Suprapubic skin (tissue), 4 donors: ENCODE data around the gene RABGGTA. TPM values are rescaled to one million over a fixed set of nuclear protein-coding genes. Genes with fewer than 3 reads are reported as not detected.

Experiments
- DNase-seq, 2 donors: peaks; one replicate each; pipeline ENCODE4 v3.0.0-alpha.2; 2019; ENCODE audit warnings: low spot score in 2 of 2
- H3K27ac ChIP-seq: fragments of 200-600 bp; sonication (generic); one replicate; pipeline ENCODE4 v1.5.1; 2019
- H3K27me3 ChIP-seq: fragments of 200-600 bp; sonication (generic); one replicate; pipeline ENCODE4 v1.5.1; 2019
- H3K36me3 ChIP-seq: fragments of 200-600 bp; sonication (generic); one replicate; pipeline ENCODE4 v1.5.1; 2019
- H3K4me1 ChIP-seq: fragments of 200-600 bp; sonication (generic); one replicate; pipeline ENCODE4 v1.5.1; 2019
- H3K4me3 ChIP-seq: fragments of 200-600 bp; sonication (generic); one replicate; pipeline ENCODE4 v1.5.1; 2019; ENCODE audit warnings: mild to moderate bottlenecking
- H3K9me3 ChIP-seq: fragments of 200-600 bp; sonication (generic); one replicate; pipeline ENCODE4 v1.5.1; 2019
- CTCF ChIP-seq, 2 donors: fragments of 200-600 bp in 1 of 2; fragments of 450-650 bp in 1 of 2; sonication (generic) in 1 of 2; IDR thresholded peaks; one replicate each; pipeline ENCODE4 v1.5.1; 2016 to 2019; ENCODE audit warnings: antibody characterized with exemption in 2 of 2, mild to moderate bottlenecking in 1 of 2, moderate library complexity in 1 of 2
- EP300 ChIP-seq: sonication (generic); formaldehyde crosslinking; IDR thresholded peaks from one replicate; pipeline ENCODE4 v1.6.1; 2017; ENCODE audit warnings: antibody characterized with exemption
- POLR2A ChIP-seq, 2 donors: fragments of 450-650 bp; IDR thresholded peaks; one replicate each; pipeline ENCODE4 v1.6.1; 2017; ENCODE audit warnings: antibody characterized with exemption in 2 of 2, mild to moderate bottlenecking in 2 of 2, moderate library complexity in 2 of 2
- POLR2AphosphoS5 ChIP-seq, 3 donors: sonication (generic); formaldehyde crosslinking; IDR thresholded peaks; one replicate each; pipeline ENCODE4 v1.6.1; 2017; ENCODE audit warnings: antibody characterized with exemption in 3 of 3
- WGBS: methylation state at CpG from one replicate; pipeline ENCODE4 v1.1.5; 2018; 5-methylcytosine and 5-hydroxymethylcytosine counted together
- total RNA-seq, 4 donors: library from RNA; depleted of rRNA; stranded (reverse); fragments of >200 nt; gene quantifications; one replicate each; pipeline ENCODE4 v1.1.0, GENCODE V29; 2016

RABGGTA gene
- total RNA-seq, 4 donors from 2014 or later, result 50.4 to 65.9 (median 53.1) TPM

GRCh38 chr14:24315243-24315806, 43.9 kb upstream of the RABGGTA start:
- no peaks in the 10 kb centered on the region for H3K27me3 ChIP-seq
- H3K4me1 ChIP-seq, result peaks cover 69% of the 10 kb centered on the region
- H3K9me3 ChIP-seq, result no peaks in the 10 kb centered on the region
- TF ChIP-seq POLR2AphosphoS5 (IDR thresholded peaks at IDR 0.05) (no peak), EP300 (no peak), CTCF (IDR thresholded peaks at IDR 0.05) (no peak), POLR2A (IDR thresholded peaks at IDR 0.05) (no peak)
- 71% methylated on average over 10 of the region's 10 CpGs for WGBS
- peak overlapping the region; percentile 64 for H3K27ac ChIP-seq
- no peak overlapping the region for H3K4me3 ChIP-seq
- H3K36me3 ChIP-seq, result no peaks in the 10 kb centered on the region
- DNase-seq, result no peak

GRCh38 chr14:24314377-24315193, 43.2 kb upstream of the RABGGTA start:
- H3K4me1 ChIP-seq, result peaks cover 76% of the 10 kb centered on the region
- DNase-seq, result no peak

GRCh38 chr14:24313913-24314312, 42.5 kb upstream of the RABGGTA start:
- WGBS, result 83% methylated on average over 1 of the region's 2 CpGs
- Histone ChIP-seq H3K9me3 (no peaks in the 10 kb centered on the region), H3K27me3 (no peaks in the 10 kb centered on the region), H3K27ac (peak overlapping the region; percentile 64), H3K4me3 (no peak overlapping the region), H3K4me1 (peaks cover 83% of the 10 kb centered on the region), H3K36me3 (no peaks in the 10 kb centered on the region)
- DNase-seq, result no peak
- TF ChIP-seq POLR2A (IDR thresholded peaks at IDR 0.05) (no peak), EP300 (no peak)

More at GRCh38 chr14:24314377-24315193, 43.2 kb upstream of the RABGGTA start:
- TF ChIP-seq CTCF (IDR thresholded peaks at IDR 0.05) (no peak), EP300 (no peak), POLR2A (IDR thresholded peaks at IDR 0.05) (no peak), POLR2AphosphoS5 (IDR thresholded peaks at IDR 0.05) (no peak)
- Histone ChIP-seq H3K4me3 (no peak overlapping the region), H3K9me3 (no peaks in the 10 kb centered on the region), H3K36me3 (no peaks in the 10 kb centered on the region), H3K27ac (peak overlapping the region; percentile 64), H3K27me3 (no peaks in the 10 kb centered on the region)
- WGBS, result 41% methylated on average over 5 of the region's 5 CpGs

- peak overlapping the region; percentile 63 for H3K4me3 ChIP-seq
- TF ChIP-seq CTCF (IDR thresholded peaks at IDR 0.05), result no peak
- TF ChIP-seq EP300, result no peak
- no peak for TF ChIP-seq POLR2A (IDR thresholded peaks at IDR 0.05)
- no peak for TF ChIP-seq POLR2AphosphoS5 (IDR thresholded peaks at IDR 0.05)
- DNase-seq, result no peak
- H3K36me3 ChIP-seq, result no peaks in the 10 kb centered on the region
- 71% methylated on average over 9 of the region's 9 CpGs for WGBS
- H3K4me1 ChIP-seq, result peaks cover 93% of the 10 kb centered on the region
- H3K9me3 ChIP-seq, result no peaks in the 10 kb centered on the region
- peak overlapping the region; percentile 9 for H3K27ac ChIP-seq
- no peaks in the 10 kb centered on the region for H3K27me3 ChIP-seq
Observed at GRCh38 chr14:24312736-24313507, 41.5 kb upstream of the RABGGTA start.

GRCh38 chr14:24311837-24312615, 40.6 kb upstream of the RABGGTA start:
- no peak for TF ChIP-seq POLR2A (IDR thresholded peaks at IDR 0.05)
- no peak for TF ChIP-seq CTCF (IDR thresholded peaks at IDR 0.05)
- TF ChIP-seq POLR2AphosphoS5 (IDR thresholded peaks at IDR 0.05), result peak in 1 of 3 donors; percentile 44
- TF ChIP-seq EP300, result no peak
- H3K36me3 ChIP-seq, result peaks cover 5% of the 10 kb centered on the region
- peaks cover 96% of the 10 kb centered on the region for H3K4me1 ChIP-seq
- no peak for DNase-seq
- H3K9me3 ChIP-seq, result no peaks in the 10 kb centered on the region
- WGBS, result 85% methylated on average over 1 of the region's 1 CpG
- peak overlapping the region; percentile 89 for H3K27ac ChIP-seq
- H3K4me3 ChIP-seq, result peak overlapping the region; percentile 63
- H3K27me3 ChIP-seq, result no peaks in the 10 kb centered on the region
